Kidney (tissue), 14 donors: ENCODE measurements around the gene STK17B. TPM values are rescaled to one million over a fixed set of nuclear protein-coding genes. Genes with fewer than 3 reads are reported as not detected.

Experiments used
- DNase-seq, 5 donors: peaks; one replicate each; pipeline ENCODE4 v3.0.0-alpha.2; 2013 to 2020
- FAIRE-seq: peaks from 2 replicates; lab custom pipeline; 2012; peaks lifted over from hg19 to GRCh38; lab: Jason Lieb, UNC
- H3K27ac ChIP-seq, 2 donors: one replicate each; pipeline ENCODE4 v1.7.0; 2013; ENCODE audit warnings: low read depth in 2 of 2, low read length in 2 of 2, inconsistent platforms in 1 of 2
- H3K27me3 ChIP-seq: one replicate; pipeline ENCODE4 v1.7.1; 2013; ENCODE audit warnings: low read length, inconsistent platforms; ENCODE audit not compliant: control insufficient read depth, insufficient read depth
- H3K36me3 ChIP-seq, 3 donors: one replicate each; pipeline versions ENCODE4 v1.7.0 to v1.7.1; 2013; ENCODE audit warnings: low read length in 3 of 3, control low read depth in 1 of 3, inconsistent platforms in 1 of 3; ENCODE audit not compliant: insufficient read depth in 3 of 3, control insufficient read depth in 2 of 3
- H3K4me1 ChIP-seq, 3 donors: one replicate each; pipeline versions ENCODE4 v1.7.0 to v1.7.1; 2013; ENCODE audit warnings: low read length in 3 of 3, inconsistent platforms in 1 of 3, low read depth in 1 of 3; ENCODE audit not compliant: control insufficient read depth in 2 of 3, insufficient read depth in 2 of 3
- H3K4me3 ChIP-seq, 3 donors: one replicate each; pipeline versions ENCODE4 v1.7.0 to v1.8.1; 2013; ENCODE audit warnings: low read length in 3 of 3, control low read depth in 1 of 3, inconsistent platforms in 1 of 3
- H3K9ac ChIP-seq, 3 donors: one replicate each; pipeline versions ENCODE4 v1.7.0 to v1.7.1; 2013; ENCODE audit warnings: low read length in 3 of 3, control low read depth in 1 of 3, inconsistent platforms in 1 of 3
- H3K9me3 ChIP-seq, 3 donors: one replicate each; pipeline versions ENCODE4 v1.7.0 to v1.7.1; 2013; ENCODE audit warnings: low read length in 3 of 3, control low read depth in 1 of 3, inconsistent platforms in 1 of 3; ENCODE audit not compliant: control insufficient read depth in 2 of 3, insufficient read depth in 1 of 3
- intact Hi-C: fragments of 100-400 bp; cut with DNase I; formaldehyde crosslinking; loops from one replicate; pipeline ENCODE4 v1.11.1; 2022
- polyA plus RNA-seq: library from polyadenylated mRNA; stranded (reverse); fragments of 350-450 nt; fragmentation: Illumina TruSeq; extraction: RNeasy Lipid Tissue Mini Kit (QIAGEN cat#74804); gene quantifications from one replicate; pipeline ENCODE4 v1.2.3, GENCODE V29; 2014; ENCODE audit warnings: low read depth, low replicate concordance; ENCODE audit not compliant: insufficient read depth
- total RNA-seq: library from RNA; stranded (reverse); fragmentation: NEBNext Ultra II Directional; extraction: Animal tissue kit (Norgen Biotek cat#: 25700); gene quantifications from one replicate; pipeline ENCODE4 v1.2.1, GENCODE V29; 2021
- TF ChIP-seq, protein P1 (sequence below): IDR thresholded peaks from 3 replicates; pipeline ENCODE4 v1.5.1; 2012; ENCODE audit warnings: mild to moderate bottlenecking, moderate library complexity, borderline replicate concordance; ENCODE audit not compliant: insufficient read depth; ENCODE audit errors: extremely low read depth
- donor health status: control.
- donor health status: control.
- donor health status: control.
- donor health status: control.
- donor health status: control.
- donor health status: DM: yes; HTN: yes; CAD: no.
- donor health status: Normal renal cell carcinoma (clear cell type).

STK17B gene
- total and polyA plus RNA-seq, 2 donors from 2014 or later, result 3.4 to 41.0 TPM

DNA sequence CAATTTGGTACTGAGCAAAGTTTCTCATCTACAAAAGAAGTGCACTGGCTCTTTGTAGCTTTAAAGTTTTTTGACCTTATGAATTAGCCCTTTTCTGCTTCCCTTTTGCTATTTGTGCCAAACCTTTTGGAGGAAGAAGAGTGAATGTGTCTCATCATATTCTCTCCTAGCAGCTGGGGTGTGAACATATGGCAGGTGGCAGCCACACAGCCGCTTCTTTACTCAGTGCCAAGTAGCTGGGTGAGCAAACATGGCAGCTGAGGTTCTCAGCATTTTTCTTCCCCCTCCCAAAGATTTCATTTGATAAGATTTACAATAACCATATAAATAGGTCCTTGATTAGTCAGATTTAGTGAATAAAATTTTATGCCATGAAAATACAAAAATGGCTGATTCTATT is 46.7 kb upstream of the STK17B start:
- Histone ChIP-seq H3K27ac (no peak overlapping the region), H3K4me3 (no peak overlapping the region), H3K36me3 (no peaks in the 10 kb centered on the region), H3K4me1 (no peaks in the 10 kb centered on the region), H3K27me3 (no peaks in the 10 kb centered on the region), H3K9me3 (no peaks in the 10 kb centered on the region), H3K9ac (no peak overlapping the region)
- TF ChIP-seq, protein P1, sequence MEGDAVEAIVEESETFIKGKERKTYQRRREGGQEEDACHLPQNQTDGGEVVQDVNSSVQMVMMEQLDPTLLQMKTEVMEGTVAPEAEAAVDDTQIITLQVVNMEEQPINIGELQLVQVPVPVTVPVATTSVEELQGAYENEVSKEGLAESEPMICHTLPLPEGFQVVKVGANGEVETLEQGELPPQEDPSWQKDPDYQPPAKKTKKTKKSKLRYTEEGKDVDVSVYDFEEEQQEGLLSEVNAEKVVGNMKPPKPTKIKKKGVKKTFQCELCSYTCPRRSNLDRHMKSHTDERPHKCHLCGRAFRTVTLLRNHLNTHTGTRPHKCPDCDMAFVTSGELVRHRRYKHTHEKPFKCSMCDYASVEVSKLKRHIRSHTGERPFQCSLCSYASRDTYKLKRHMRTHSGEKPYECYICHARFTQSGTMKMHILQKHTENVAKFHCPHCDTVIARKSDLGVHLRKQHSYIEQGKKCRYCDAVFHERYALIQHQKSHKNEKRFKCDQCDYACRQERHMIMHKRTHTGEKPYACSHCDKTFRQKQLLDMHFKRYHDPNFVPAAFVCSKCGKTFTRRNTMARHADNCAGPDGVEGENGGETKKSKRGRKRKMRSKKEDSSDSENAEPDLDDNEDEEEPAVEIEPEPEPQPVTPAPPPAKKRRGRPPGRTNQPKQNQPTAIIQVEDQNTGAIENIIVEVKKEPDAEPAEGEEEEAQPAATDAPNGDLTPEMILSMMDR, result no peak
- FAIRE-seq (no peak), DNase-seq (no peak)
- intact Hi-C loops, result no loop called here

DNA sequence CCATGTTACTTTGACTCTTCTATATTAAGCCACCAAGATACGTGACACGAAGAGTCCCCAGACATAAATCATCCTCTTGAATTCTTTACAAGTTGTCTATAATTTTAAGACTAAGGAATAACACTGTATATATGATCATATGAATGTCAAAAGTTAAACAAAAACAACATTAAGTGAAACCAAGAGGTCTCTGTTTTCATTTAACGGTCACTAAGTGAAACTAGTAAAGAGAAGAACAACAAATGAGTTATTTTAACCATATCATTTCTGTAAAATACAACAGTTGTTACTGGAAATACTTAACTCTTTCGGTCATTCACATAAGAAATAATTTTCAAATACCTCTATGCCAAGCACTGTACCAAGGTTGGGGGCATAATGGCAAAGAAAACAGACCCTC is 45.7 kb upstream of the STK17B start:
- H3K27ac ChIP-seq, result no peak overlapping the region
- H3K27me3 ChIP-seq, result no peaks in the 10 kb centered on the region
- intact Hi-C loops, result no loop called here
- no peaks in the 10 kb centered on the region for H3K9me3 ChIP-seq
- no peak overlapping the region for H3K4me3 ChIP-seq
- H3K4me1 ChIP-seq, result no peaks in the 10 kb centered on the region
- DNase-seq (no peak), FAIRE-seq (no peak)
- H3K9ac ChIP-seq, result no peak overlapping the region
- H3K36me3 ChIP-seq, result no peaks in the 10 kb centered on the region
- TF ChIP-seq, protein P1, result no peak

DNA sequence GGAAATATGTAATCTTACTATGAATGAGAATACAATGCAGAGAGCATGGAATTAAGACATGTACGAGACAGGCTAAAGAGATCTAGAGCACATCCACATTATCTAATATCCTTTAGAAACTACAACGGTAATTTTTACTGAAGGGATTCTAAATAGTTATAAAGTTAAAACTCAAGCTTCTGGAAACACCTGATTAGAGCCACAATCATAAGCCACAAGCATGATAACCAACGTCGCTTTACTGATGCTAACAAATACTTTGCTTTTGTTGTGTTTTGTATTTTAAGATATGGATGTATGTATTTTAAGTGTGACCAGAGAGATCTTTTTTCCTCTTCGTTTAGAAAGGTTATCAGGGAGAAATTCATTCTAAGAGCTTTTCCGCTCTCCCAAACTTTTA is 44.0 kb upstream of the STK17B start:
- H3K4me3 ChIP-seq, result no peak overlapping the region
- no peaks in the 10 kb centered on the region for H3K27me3 ChIP-seq
- H3K4me1 ChIP-seq, result no peaks in the 10 kb centered on the region
- no peak for FAIRE-seq
- DNase-seq, result no peak
- no peaks in the 10 kb centered on the region for H3K9me3 ChIP-seq
- H3K9ac ChIP-seq, result no peak overlapping the region
- no peaks in the 10 kb centered on the region for H3K36me3 ChIP-seq
- intact Hi-C loops, result no loop called here
- TF ChIP-seq, protein P1, result no peak
- no peak overlapping the region for H3K27ac ChIP-seq

DNA sequence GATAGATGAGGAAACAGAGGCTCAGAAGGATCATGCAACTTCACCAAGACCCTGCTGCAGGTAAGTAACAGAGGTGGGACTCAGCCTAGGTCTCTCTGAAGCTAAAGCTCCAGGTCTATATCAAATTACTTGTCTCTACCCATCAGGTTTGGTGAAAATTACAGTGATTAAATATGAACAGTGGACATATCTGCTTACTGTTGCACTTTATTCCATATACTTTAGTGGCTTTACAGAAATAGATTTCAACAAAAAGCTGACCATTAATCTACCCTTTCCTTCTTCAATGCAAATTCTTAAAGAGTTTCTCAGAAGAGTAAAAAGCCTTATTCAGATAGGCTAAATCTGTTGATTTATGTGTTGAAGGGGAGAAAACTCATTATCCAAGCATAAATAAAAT is 42.8 kb upstream of the STK17B start:
- no peaks in the 10 kb centered on the region for H3K4me1 ChIP-seq
- FAIRE-seq (no peak), DNase-seq (no peak)
- no peak overlapping the region for H3K27ac ChIP-seq
- no peaks in the 10 kb centered on the region for H3K27me3 ChIP-seq
- TF ChIP-seq, protein P1, result no peak
- H3K36me3 ChIP-seq, result no peaks in the 10 kb centered on the region
- intact Hi-C loops, result no loop called here
- H3K9ac ChIP-seq, result no peak overlapping the region
- no peaks in the 10 kb centered on the region for H3K9me3 ChIP-seq
- no peak overlapping the region for H3K4me3 ChIP-seq
